H1 (cell line): Measurements from ENCODE around the gene DAPK2. TPM values are rescaled to one million over a fixed set of nuclear protein-coding genes. Genes with fewer than 3 reads are reported as not detected.

Experiments used
- CTCF ChIA-PET: fragments of 300-600 bp; sonication (Branson Sonifier 250); formaldehyde crosslinking; loops from one replicate; lab custom pipeline; 2021; ENCODE audit not compliant: partially characterized antibody; lab: Charles Lee
- POLR2A ChIA-PET: fragments of 300-600 bp; sonication (Branson Sonifier 250); formaldehyde crosslinking; loops from one replicate; lab custom pipeline; 2021; ENCODE audit warnings: inconsistent platforms; ENCODE audit not compliant: partially characterized antibody; lab: Charles Lee
- DNase-seq, 2 experiments: peaks; one replicate each; pipeline versions ENCODE4 v3.0.0 to v3.0.0-alpha.2; 2010 to 2022; ENCODE audit warnings: low spot score in 2 of 2, low read depth in 1 of 2, mixed read lengths in 1 of 2
- FAIRE-seq: peaks from 2 replicates; lab custom pipeline; 2011; peaks lifted over from hg19 to GRCh38; lab: Jason Lieb, UNC
- H2AFZ ChIP-seq: 2 replicates; pipeline ENCODE4 v1.8.1; 2012; ENCODE audit warnings: low read length, inconsistent platforms
- H2AK5ac ChIP-seq: 2 replicates; pipeline ENCODE4 v1.6.1; 2013; ENCODE audit warnings: low read depth, low read length
- H2BK120ac ChIP-seq: replicated peaks from 2 replicates; pipeline ENCODE3; 2013; ENCODE audit warnings: low read depth, low read length, inconsistent platforms
- H2BK12ac ChIP-seq: 2 replicates; pipeline ENCODE4 v1.6.1; 2013; ENCODE audit warnings: low read depth, low read length
- H2BK15ac ChIP-seq: 2 replicates; pipeline ENCODE4 v1.6.1; 2013; ENCODE audit warnings: low read length
- H2BK20ac ChIP-seq: 2 replicates; pipeline ENCODE4 v1.6.1; 2013; ENCODE audit warnings: low read length
- H2BK5ac ChIP-seq: 2 replicates; pipeline ENCODE4 v1.6.1; 2013; ENCODE audit warnings: low read depth, low read length
- H3K14ac ChIP-seq: 2 replicates; pipeline ENCODE4 v1.6.1; 2013; ENCODE audit warnings: inconsistent platforms; ENCODE audit not compliant: insufficient read length
- H3K18ac ChIP-seq: 2 replicates; pipeline ENCODE4 v1.6.1; 2013; ENCODE audit warnings: low read length; ENCODE audit errors: extremely low read depth
- H3K23ac ChIP-seq: 2 replicates; pipeline ENCODE4 v1.6.1; 2013; ENCODE audit warnings: inconsistent platforms; ENCODE audit not compliant: insufficient read length
- H3K23me2 ChIP-seq: 2 replicates; pipeline ENCODE4 v1.6.1; 2013; ENCODE audit warnings: low read depth, low read length
- H3K27ac ChIP-seq: 2 replicates; pipeline ENCODE4 v1.6.1; 2011; ENCODE audit warnings: low read depth, low read length, inconsistent platforms
- H3K27me3 ChIP-seq, 4 experiments: replicated peaks in 1 of 4; 1 replicate in 1 of 4; 2 replicates in 3 of 4; pipeline versions ENCODE4 v1.6.1 to v1.8.1; 2011 to 2013; ENCODE audit warnings: low read length in 3 of 4, mild to moderate bottlenecking in 3 of 4, inconsistent platforms in 2 of 4, mixed read lengths in 2 of 4, moderate library complexity in 1 of 4; ENCODE audit not compliant: control insufficient read depth in 3 of 4, insufficient read depth in 3 of 4; ENCODE audit errors: extremely low read depth in 1 of 4
- H3K36me3 ChIP-seq, 4 experiments: 2 replicates each; pipeline versions ENCODE4 v1.6.1 to v1.8.1; 2011 to 2013; ENCODE audit warnings: mild to moderate bottlenecking in 4 of 4, low read length in 3 of 4, moderate library complexity in 2 of 4, control low read depth in 1 of 4, inconsistent platforms in 1 of 4; ENCODE audit not compliant: insufficient read depth in 4 of 4, control insufficient read depth in 2 of 4
- H3K4ac ChIP-seq: replicated peaks from 2 replicates; pipeline ENCODE3; 2013; ENCODE audit warnings: low read length, low read depth, mixed read lengths, inconsistent platforms; ENCODE audit not compliant: insufficient read length
- H3K4me1 ChIP-seq, 4 experiments: replicated peaks in 1 of 4; 1 replicate in 1 of 4; 2 replicates in 3 of 4; pipeline versions ENCODE4 v1.6.1 to v1.8.1; 2011 to 2013; ENCODE audit warnings: low read length in 3 of 4, inconsistent platforms in 2 of 4, mixed read lengths in 1 of 4; ENCODE audit not compliant: insufficient read depth in 4 of 4, control insufficient read depth in 3 of 4
- H3K4me2 ChIP-seq, 2 experiments: 2 replicates each; pipeline versions ENCODE4 v1.6.1 to v1.8.1; 2011 to 2013; ENCODE audit warnings: low read depth in 2 of 2, low read length in 2 of 2, control low read depth in 1 of 2, inconsistent platforms in 1 of 2, mild to moderate bottlenecking in 1 of 2; ENCODE audit not compliant: insufficient read depth in 1 of 2
- H3K4me3 ChIP-seq, 4 experiments: fragments of 200-600, 300-600 bp in 1 of 4; sonication (generic), shearing (Covaris generic), sonication (Bioruptor Twin) in 1 of 4; 2 replicates each; pipeline versions ENCODE4 v1.5.1 to v1.8.1; 2011 to 2016; ENCODE audit warnings: low read length in 4 of 4, low read depth in 3 of 4, control low read depth in 2 of 4, inconsistent platforms in 2 of 4, mild to moderate bottlenecking in 2 of 4, mixed read lengths in 1 of 4, moderate library complexity in 1 of 4; ENCODE audit not compliant: insufficient read depth in 2 of 4; ENCODE audit errors: extremely low read depth in 1 of 4
- H3K56ac ChIP-seq: replicated peaks from 2 replicates; pipeline ENCODE3; 2013; ENCODE audit warnings: low read depth, mild to moderate bottlenecking, mixed read lengths, low read length, inconsistent platforms; ENCODE audit not compliant: insufficient read length
- H3K79me1 ChIP-seq: 2 replicates; pipeline ENCODE4 v1.6.1; 2013; ENCODE audit warnings: low read depth, low read length, control low read depth
- H3K79me2 ChIP-seq, 2 experiments: 2 replicates each; pipeline versions ENCODE4 v1.6.1 to v1.8.1; 2012 to 2013; ENCODE audit warnings: low read length in 2 of 2, mild to moderate bottlenecking in 2 of 2, inconsistent platforms in 1 of 2; ENCODE audit not compliant: insufficient read depth in 2 of 2, control insufficient read depth in 1 of 2
- H3K9ac ChIP-seq, 4 experiments: replicated peaks in 1 of 4; 1 replicate in 1 of 4; 2 replicates in 3 of 4; pipeline versions ENCODE4 v1.6.1 to v1.8.1; 2011 to 2013; ENCODE audit warnings: low read depth in 3 of 4, low read length in 3 of 4, control low read depth in 2 of 4, mild to moderate bottlenecking in 2 of 4, moderate library complexity in 2 of 4, inconsistent platforms in 1 of 4; ENCODE audit errors: extremely low read depth in 1 of 4
- H3K9me3 ChIP-seq, 2 experiments: 2 replicates each; pipeline versions ENCODE4 v1.6.1 to v1.8.1; 2012 to 2013; ENCODE audit warnings: mild to moderate bottlenecking in 2 of 2, moderate library complexity in 2 of 2, control low read depth in 1 of 2, inconsistent platforms in 1 of 2, low read depth in 1 of 2, low read length in 1 of 2, mixed read lengths in 1 of 2; ENCODE audit not compliant: insufficient read depth in 2 of 2
- H4K20me1 ChIP-seq, 2 experiments: replicated peaks in 1 of 2; 2 replicates each; pipeline versions ENCODE3 to v1.8.1; 2011 to 2013; ENCODE audit warnings: inconsistent platforms in 2 of 2, low read length in 2 of 2, mild to moderate bottlenecking in 1 of 2; ENCODE audit not compliant: insufficient read depth in 2 of 2, control insufficient read depth in 1 of 2
- H4K5ac ChIP-seq: 2 replicates; pipeline ENCODE4 v1.6.1; 2013; ENCODE audit warnings: low read length, low read depth, mixed read lengths, inconsistent platforms; ENCODE audit not compliant: insufficient read length
- H4K8ac ChIP-seq: 2 replicates; pipeline ENCODE4 v1.8.0; 2013; ENCODE audit warnings: mild to moderate bottlenecking, moderate library complexity, low read length, inconsistent platforms; ENCODE audit not compliant: insufficient read depth; ENCODE audit errors: extremely low read depth
- H4K91ac ChIP-seq: replicated peaks from 2 replicates; pipeline ENCODE3; 2013; ENCODE audit warnings: low read length, mixed read lengths, inconsistent platforms; ENCODE audit not compliant: insufficient read length
- BACH1 ChIP-seq: IDR thresholded peaks from 2 replicates; pipeline ENCODE4 v1.6.1; 2012; ENCODE audit warnings: low read length, improper control_type of control experiment
- BRCA1 ChIP-seq: IDR thresholded peaks from 2 replicates; pipeline ENCODE4 v1.6.1; 2012; ENCODE audit warnings: low read depth, low read length, improper control_type of control experiment
- CTCF ChIP-seq, 3 experiments: IDR thresholded peaks; 1 replicate in 2 of 3; 2 replicates in 1 of 3; pipeline versions ENCODE4 v1.5.1 to v1.6.1; 2011; ENCODE audit warnings: low read length in 3 of 3, mild to moderate bottlenecking in 3 of 3, inconsistent platforms in 2 of 3, low read depth in 1 of 3, moderate library complexity in 1 of 3; ENCODE audit not compliant: insufficient read depth in 1 of 3; ENCODE audit errors: control extremely low read depth in 1 of 3
- EGR1 ChIP-seq: IDR thresholded peaks from 2 replicates; pipeline ENCODE4 v1.6.1; 2011; ENCODE audit warnings: low read depth, low read length, borderline replicate concordance
- EP300 ChIP-seq, 2 experiments: IDR thresholded peaks; 1 replicate in 1 of 2; 2 replicates in 1 of 2; pipeline ENCODE4 v1.6.1; 2011 to 2012; ENCODE audit warnings: low read depth in 2 of 2, low read length in 2 of 2, mild to moderate bottlenecking in 2 of 2, borderline replicate concordance in 1 of 2, inconsistent platforms in 1 of 2, moderate library complexity in 1 of 2
- KDM4A ChIP-seq: IDR thresholded peaks from one replicate; pipeline ENCODE4 v1.7.1; 2012; ENCODE audit warnings: low read depth, mild to moderate bottlenecking, moderate library complexity, low read length, inconsistent platforms; ENCODE audit not compliant: severe bottlenecking
- KDM5A ChIP-seq: fragments of 200-600 bp; IDR thresholded peaks from 2 replicates; pipeline ENCODE4 v1.7.1; 2012; ENCODE audit warnings: mild to moderate bottlenecking, low read length, inconsistent platforms, mixed read lengths
- SIN3A ChIP-seq, 2 experiments: IDR thresholded peaks in 1 of 2; conservative IDR thresholded peaks in 1 of 2; 2 replicates each; pipeline ENCODE4 v1.6.1; 2011 to 2012; ENCODE audit warnings: low read length in 2 of 2, improper control_type of control experiment in 1 of 2, low read depth in 1 of 2, mild to moderate bottlenecking in 1 of 2
- SIRT6 ChIP-seq: IDR thresholded peaks from one replicate; pipeline ENCODE4 v1.7.1; 2012; ENCODE audit warnings: low read length, inconsistent platforms
- SP1 ChIP-seq: IDR thresholded peaks from 2 replicates; pipeline ENCODE4 v1.6.1; 2011; ENCODE audit warnings: low read depth, low read length
- SRF ChIP-seq: IDR thresholded peaks from 2 replicates; pipeline ENCODE4 v1.6.1; 2011; ENCODE audit warnings: mild to moderate bottlenecking, low read depth, low read length, moderate library complexity
- TBP ChIP-seq: IDR thresholded peaks from 2 replicates; pipeline ENCODE4 v1.6.1; 2011; ENCODE audit warnings: low read depth, low read length, improper control_type of control experiment
- WGBS, 2 experiments: shearing (Covaris generic) in 1 of 2; methylation state at CpG; one replicate each; pipeline versions ENCODE4 v1.1.6 to v1.1.7; 2013 to 2015; ENCODE audit warnings: low lambda C conversion rate in 2 of 2, mixed read lengths in 2 of 2, inconsistent platforms in 1 of 2, low coverage in 1 of 2, missing lambda C conversion rate in 1 of 2; ENCODE audit not compliant: insufficient replicate concordance in 2 of 2, insufficient coverage in 1 of 2, insufficient read length in 1 of 2; ENCODE audit errors: extremely low coverage in 1 of 2, missing lambda C conversion rate in 1 of 2; 5-methylcytosine and 5-hydroxymethylcytosine counted together
- polyA plus RNA-seq, 7 experiments: library from polyadenylated mRNA; depleted of rRNA in 3 of 7; stranded (reverse) in 5 of 7; unstranded in 2 of 7; fragments of >200 nt in 5 of 7; fragments of 200-250 nt in 2 of 7; gene quantifications; 1 replicate in 5 of 7; 2 replicates in 1 of 7; 4 replicates in 1 of 7; pipeline versions ENCODE4 v1.2.1 to v1.2.3, GENCODE V29; 2011 to 2013; ENCODE audit warnings: missing spikeins in 2 of 7, mixed read lengths in 2 of 7
- total RNA-seq: library from RNA; stranded (reverse); fragmentation: NEBNext Ultra II Directional; extraction: Animal tissue kit (Norgen Biotek cat#: 25700); gene quantifications from 2 replicates; pipeline ENCODE4 v1.2.1, GENCODE V29; 2021

The DAPK2 gene
- total and polyA plus RNA-seq, 2 of the 8 experiments (the other 6 are each of a cell fraction or from before 2014, with no cell fraction given) = 1.8 to 2.9 TPM

- H3K18ac ChIP-seq = no peak overlapping the region
- H2BK20ac ChIP-seq = no peak overlapping the region
- H2AFZ ChIP-seq = no peak overlapping the region
- no peaks in the 10 kb centered on the region for H3K23me2 ChIP-seq
- H2AK5ac ChIP-seq = no peak overlapping the region
- no peak overlapping the region for H3K4me3 ChIP-seq
- WGBS, 2 experiments = 90% methylated on average over 7 of the region's 7 CpGs; no CpG with 5 or more reads in 1 of the 2 experiments
- no peaks in the 10 kb centered on the region for H3K36me3 ChIP-seq
- H3K4me1 ChIP-seq = no peaks in the 10 kb centered on the region; a peak in 1 of 7 replicates
- CTCF ChIA-PET = interaction anchor here (4.8 kb wide), 1 partner anchor 16 kb away, joined by 45 read pairs; no protein-coding TSS in a partner anchor
- H3K4ac ChIP-seq = no peak overlapping the region
- H3K79me2 ChIP-seq = no peaks in the 10 kb centered on the region
- no peak overlapping the region for H4K91ac ChIP-seq
- no peak overlapping the region for H2BK5ac ChIP-seq
- H3K23ac ChIP-seq = no peak overlapping the region
- H3K4me2 ChIP-seq = no peak overlapping the region
- no peak overlapping the region for H3K56ac ChIP-seq
- no peak for DNase-seq
- H3K14ac ChIP-seq = no peak overlapping the region
- H2BK15ac ChIP-seq = no peak overlapping the region
- no peak overlapping the region for H3K27ac ChIP-seq
- no peak overlapping the region for H2BK120ac ChIP-seq
- H4K5ac ChIP-seq = no peak overlapping the region
- POLR2A ChIA-PET = no interaction called here
- no peaks in the 10 kb centered on the region for H3K9me3 ChIP-seq
- no peak overlapping the region for H4K8ac ChIP-seq
- no peak for FAIRE-seq
- H2BK12ac ChIP-seq = no peak overlapping the region
- H3K9ac ChIP-seq = no peak overlapping the region
- H3K79me1 ChIP-seq = no peaks in the 10 kb centered on the region
- no peaks in the 10 kb centered on the region for H4K20me1 ChIP-seq
- no peaks in the 10 kb centered on the region for H3K27me3 ChIP-seq
- TF ChIP-seq EGR1 (no peak), SIRT6 (no peak), TBP (no peak), BACH1 (no peak), EP300 (IDR thresholded peaks at IDR 0.05; ENCODE audit: borderline replicate concordance in 1 of 2, low read depth in 2 of 2, low read length in 2 of 2) (no peak), KDM4A (no peak), SIN3A (conservative IDR thresholded peaks at IDR 0.05 in 1 of 2, IDR thresholded peaks at IDR 0.05 in 1 of 2; ENCODE audit: low read depth in 1 of 2, low read length in 2 of 2) (no peak), SRF (no peak), KDM5A (no peak), BRCA1 (no peak), CTCF (IDR thresholded peaks at IDR 0.05; ENCODE audit: control extremely low read depth in 1 of 3, insufficient read depth in 1 of 3, low read depth in 1 of 3, low read length in 3 of 3) (no peak), SP1 (no peak)
These were observed 116.3 kb downstream of the DAPK2 start for GRCh38 chr15:63930034-63930433.
